Measurements from ENCODE around the gene HECW1. TPM values are rescaled to one million over a fixed set of nuclear protein-coding genes. Genes with fewer than 3 reads are reported as not detected.

HECW1 gene
- polyA plus RNA-seq, 2 of the 4 experiments (the other 2 are of a cell fraction), result 11.3 TPM

GRCh38 chr7:43234968-43235367 is 122.5 kb downstream of the HECW1 start:
- Histone ChIP-seq H3K9me3 (no peaks in the 10 kb centered on the region), H3K4me2 (no peak overlapping the region), H3K4me1 (no peaks in the 10 kb centered on the region), H3K27ac (no peak overlapping the region), H3K4me3 (no peak overlapping the region)
- TF ChIP-seq POLR2AphosphoS2 (conservative IDR thresholded peaks at IDR 0.05; ENCODE audit: low read length), result no peak
- no peak for TF ChIP-seq KDM5A (IDR thresholded peaks at IDR 0.05)
- TF ChIP-seq E2F6 (IDR thresholded peaks at IDR 0.05; ENCODE audit: borderline replicate concordance, low read depth), result no peak
- no peak for TF ChIP-seq BHLHE40 (IDR thresholded peaks at IDR 0.05; ENCODE audit: low read depth, low read length)
- TF ChIP-seq ELK1 (IDR thresholded peaks at IDR 0.05; ENCODE audit: low read depth, low read length), result no peak
- no peak for TF ChIP-seq ZC3H11A (IDR thresholded peaks at IDR 0.05)
- TF ChIP-seq RNF2 (IDR thresholded peaks at IDR 0.05; ENCODE audit: borderline replicate concordance, low read depth), result no peak
- TF ChIP-seq ZNF302 (CRISPR knock-in tag; IDR thresholded peaks at IDR 0.05), result no peak
- TF ChIP-seq CHD2 (IDR thresholded peaks at IDR 0.05; ENCODE audit: low read length, partially characterized antibody), result no peak
- no peak for TF ChIP-seq JUN (IDR thresholded peaks at IDR 0.05)
- TF ChIP-seq TP53 (CRISPR knock-in tag; IDR thresholded peaks at IDR 0.05), result no peak
- TF ChIP-seq CBX2 (IDR thresholded peaks at IDR 0.05; ENCODE audit: borderline replicate concordance, low read depth), result no peak
- no peak for TF ChIP-seq KDM1A (IDR thresholded peaks at IDR 0.05; ENCODE audit: low read depth)
- no peak for TF ChIP-seq REST (IDR thresholded peaks at IDR 0.05)
- TF ChIP-seq FOSB (CRISPR knock-in tag; IDR thresholded peaks at IDR 0.05), result no peak
- TF ChIP-seq TFCP2L1 (CRISPR knock-in tag; IDR thresholded peaks at IDR 0.05), result no peak
- no peak for TF ChIP-seq HES2 (IDR thresholded peaks at IDR 0.05)
- POLR2A ChIA-PET, result no interaction called here
- no peak for FAIRE-seq
- WGBS (ENCODE audit: missing lambda C conversion rate), result 33% methylated on average over 3 of the region's 4 CpGs
- no peak for ATAC-seq
- CTCF ChIA-PET, result interaction anchor here (1.2 to 1.9 kb wide), 3 partner anchors 14 to 294 kb away, joined by 3 to 4 read pairs (median 3); no protein-coding TSS in a partner anchor
- DNase-seq (ENCODE audit: low read depth in 1 of 2, low spot score in 1 of 2), result no peak

- H3K4me3 ChIP-seq, result no peak overlapping the region
- ATAC-seq (no peak), DNase-seq (ENCODE audit: low read depth in 1 of 2, low spot score in 1 of 2) (no peak), FAIRE-seq (no peak)
- H3K9me3 ChIP-seq, result no peaks in the 10 kb centered on the region
- no peak overlapping the region for H3K4me2 ChIP-seq
- H3K4me1 ChIP-seq, result no peaks in the 10 kb centered on the region
- TF ChIP-seq EHF (CRISPR knock-in tag; IDR thresholded peaks at IDR 0.05), result no peak
- no peak for TF ChIP-seq POLR2AphosphoS2 (conservative IDR thresholded peaks at IDR 0.05; ENCODE audit: low read length)
- no peak for TF ChIP-seq CBX2 (IDR thresholded peaks at IDR 0.05; ENCODE audit: borderline replicate concordance, low read depth)
- no peak for TF ChIP-seq NR3C1 (IDR thresholded peaks at IDR 0.05)
- TF ChIP-seq POLR2A (IDR thresholded peaks at IDR 0.05; ENCODE audit: low read length), result no peak
- no peak for TF ChIP-seq PBX3 (IDR thresholded peaks at IDR 0.05)
- no peak for TF ChIP-seq MAFK (IDR thresholded peaks at IDR 0.05; ENCODE audit: partially characterized antibody)
- TF ChIP-seq NFE2L2 (conservative IDR thresholded peaks at IDR 0.05; ENCODE audit: low read length), result no peak
- no peak overlapping the region for H3K27ac ChIP-seq
- 68% methylated on average over 6 of the region's 6 CpGs for WGBS (ENCODE audit: missing lambda C conversion rate)
- POLR2A ChIA-PET, result no interaction called here
- CTCF ChIA-PET, result no interaction called here
Observed at GRCh38 chr7:43240565-43240964, 128.1 kb downstream of the HECW1 start.
